ENCODE results near the gene DDX25.

DNA sequence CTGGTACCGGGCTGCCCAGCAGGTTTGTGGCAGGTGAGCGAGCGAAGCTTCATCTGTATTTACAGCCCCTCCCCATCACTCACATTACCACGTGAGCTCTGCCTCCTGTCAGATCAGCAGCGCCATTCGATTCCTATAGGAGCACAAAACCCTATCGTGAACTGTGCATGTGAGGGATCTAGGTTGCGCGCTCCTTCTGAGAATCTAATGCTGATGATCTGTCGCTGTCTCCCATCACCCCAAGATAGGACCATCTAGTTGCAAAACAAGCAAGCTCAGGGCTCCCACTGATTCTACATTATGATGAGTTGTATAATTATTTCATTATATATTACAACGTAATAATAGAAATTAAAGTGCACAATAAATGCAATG is 25.8 kb downstream of the DDX25 start:
- TF ChIP-seq, protein P1, sequence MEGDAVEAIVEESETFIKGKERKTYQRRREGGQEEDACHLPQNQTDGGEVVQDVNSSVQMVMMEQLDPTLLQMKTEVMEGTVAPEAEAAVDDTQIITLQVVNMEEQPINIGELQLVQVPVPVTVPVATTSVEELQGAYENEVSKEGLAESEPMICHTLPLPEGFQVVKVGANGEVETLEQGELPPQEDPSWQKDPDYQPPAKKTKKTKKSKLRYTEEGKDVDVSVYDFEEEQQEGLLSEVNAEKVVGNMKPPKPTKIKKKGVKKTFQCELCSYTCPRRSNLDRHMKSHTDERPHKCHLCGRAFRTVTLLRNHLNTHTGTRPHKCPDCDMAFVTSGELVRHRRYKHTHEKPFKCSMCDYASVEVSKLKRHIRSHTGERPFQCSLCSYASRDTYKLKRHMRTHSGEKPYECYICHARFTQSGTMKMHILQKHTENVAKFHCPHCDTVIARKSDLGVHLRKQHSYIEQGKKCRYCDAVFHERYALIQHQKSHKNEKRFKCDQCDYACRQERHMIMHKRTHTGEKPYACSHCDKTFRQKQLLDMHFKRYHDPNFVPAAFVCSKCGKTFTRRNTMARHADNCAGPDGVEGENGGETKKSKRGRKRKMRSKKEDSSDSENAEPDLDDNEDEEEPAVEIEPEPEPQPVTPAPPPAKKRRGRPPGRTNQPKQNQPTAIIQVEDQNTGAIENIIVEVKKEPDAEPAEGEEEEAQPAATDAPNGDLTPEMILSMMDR (conservative IDR thresholded peaks at IDR 0.05), result no peak
- no peak for TF ChIP-seq ZFX (IDR thresholded peaks at IDR 0.05)
